ENCODE measurements around the gene ZNF385C.

DNA sequence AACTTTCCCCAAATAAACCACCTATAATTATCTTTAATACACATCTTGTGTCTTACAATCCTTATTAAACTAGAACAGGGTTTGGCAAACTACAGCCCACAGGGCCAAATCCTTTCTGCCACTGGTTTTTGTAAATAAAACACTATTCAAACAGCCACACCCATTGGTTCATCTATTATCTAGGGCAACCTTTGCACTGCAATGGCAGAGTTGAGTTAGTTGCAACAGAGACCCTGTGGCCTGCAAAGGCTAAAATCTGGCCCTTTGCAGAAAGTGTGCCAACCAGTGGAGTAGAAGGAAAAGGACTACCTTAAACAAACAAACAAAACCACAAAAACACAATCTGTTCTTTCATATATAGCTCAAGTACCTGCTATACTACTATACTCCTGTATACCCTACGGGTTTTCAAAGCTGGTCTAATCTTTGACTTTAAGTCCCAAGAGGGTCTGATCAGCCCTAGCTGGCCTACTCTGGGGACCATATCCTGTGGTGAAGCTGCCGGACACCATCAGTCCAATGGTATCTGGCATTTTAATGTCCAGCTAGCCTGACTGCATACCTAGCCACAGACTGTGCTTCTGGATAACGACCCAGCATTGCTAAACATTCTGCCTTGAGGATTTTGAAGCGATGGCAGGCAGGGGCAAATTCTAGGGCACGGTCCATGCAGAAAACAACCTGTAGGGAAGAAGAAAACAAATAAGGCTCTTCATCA lies 108.4 kb downstream of the ZNF385C start:
- TF ChIP-seq, protein P1, sequence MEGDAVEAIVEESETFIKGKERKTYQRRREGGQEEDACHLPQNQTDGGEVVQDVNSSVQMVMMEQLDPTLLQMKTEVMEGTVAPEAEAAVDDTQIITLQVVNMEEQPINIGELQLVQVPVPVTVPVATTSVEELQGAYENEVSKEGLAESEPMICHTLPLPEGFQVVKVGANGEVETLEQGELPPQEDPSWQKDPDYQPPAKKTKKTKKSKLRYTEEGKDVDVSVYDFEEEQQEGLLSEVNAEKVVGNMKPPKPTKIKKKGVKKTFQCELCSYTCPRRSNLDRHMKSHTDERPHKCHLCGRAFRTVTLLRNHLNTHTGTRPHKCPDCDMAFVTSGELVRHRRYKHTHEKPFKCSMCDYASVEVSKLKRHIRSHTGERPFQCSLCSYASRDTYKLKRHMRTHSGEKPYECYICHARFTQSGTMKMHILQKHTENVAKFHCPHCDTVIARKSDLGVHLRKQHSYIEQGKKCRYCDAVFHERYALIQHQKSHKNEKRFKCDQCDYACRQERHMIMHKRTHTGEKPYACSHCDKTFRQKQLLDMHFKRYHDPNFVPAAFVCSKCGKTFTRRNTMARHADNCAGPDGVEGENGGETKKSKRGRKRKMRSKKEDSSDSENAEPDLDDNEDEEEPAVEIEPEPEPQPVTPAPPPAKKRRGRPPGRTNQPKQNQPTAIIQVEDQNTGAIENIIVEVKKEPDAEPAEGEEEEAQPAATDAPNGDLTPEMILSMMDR (IDR thresholded peaks at IDR 0.05): no peak
- TF ChIP-seq POLR2A (IDR thresholded peaks at IDR 0.05) (no peak), POLR2AphosphoS5 (IDR thresholded peaks at IDR 0.05) (no peak), EP300 (IDR thresholded peaks at IDR 0.05) (no peak)
